H1 (cell line): Measurements from ENCODE around the gene ITGA8. TPM values are rescaled to one million over a fixed set of nuclear protein-coding genes. Genes with fewer than 3 reads are reported as not detected.

ENCODE experiments used
- CTCF ChIA-PET: fragments of 300-600 bp; sonication (Branson Sonifier 250); formaldehyde crosslinking; loops from one replicate; lab custom pipeline; 2021; ENCODE audit not compliant: partially characterized antibody; lab: Charles Lee
- POLR2A ChIA-PET: fragments of 300-600 bp; sonication (Branson Sonifier 250); formaldehyde crosslinking; loops from one replicate; lab custom pipeline; 2021; ENCODE audit warnings: inconsistent platforms; ENCODE audit not compliant: partially characterized antibody; lab: Charles Lee
- DNase-seq, 2 experiments: peaks; one replicate each; pipeline versions ENCODE4 v3.0.0 to v3.0.0-alpha.2; 2010 to 2022; ENCODE audit warnings: low spot score in 2 of 2, low read depth in 1 of 2, mixed read lengths in 1 of 2
- FAIRE-seq: peaks from 2 replicates; lab custom pipeline; 2011; peaks lifted over from hg19 to GRCh38; lab: Jason Lieb, UNC
- H2AFZ ChIP-seq: 2 replicates; pipeline ENCODE4 v1.8.1; 2012; ENCODE audit warnings: low read length, inconsistent platforms
- H2AK5ac ChIP-seq: 2 replicates; pipeline ENCODE4 v1.6.1; 2013; ENCODE audit warnings: low read depth, low read length
- H2BK120ac ChIP-seq: replicated peaks from 2 replicates; pipeline ENCODE3; 2013; ENCODE audit warnings: low read depth, low read length, inconsistent platforms
- H2BK12ac ChIP-seq: 2 replicates; pipeline ENCODE4 v1.6.1; 2013; ENCODE audit warnings: low read depth, low read length
- H2BK15ac ChIP-seq: 2 replicates; pipeline ENCODE4 v1.6.1; 2013; ENCODE audit warnings: low read length
- H2BK20ac ChIP-seq: 2 replicates; pipeline ENCODE4 v1.6.1; 2013; ENCODE audit warnings: low read length
- H2BK5ac ChIP-seq: 2 replicates; pipeline ENCODE4 v1.6.1; 2013; ENCODE audit warnings: low read depth, low read length
- H3K14ac ChIP-seq: 2 replicates; pipeline ENCODE4 v1.6.1; 2013; ENCODE audit warnings: inconsistent platforms; ENCODE audit not compliant: insufficient read length
- H3K18ac ChIP-seq: 2 replicates; pipeline ENCODE4 v1.6.1; 2013; ENCODE audit warnings: low read length; ENCODE audit errors: extremely low read depth
- H3K23ac ChIP-seq: 2 replicates; pipeline ENCODE4 v1.6.1; 2013; ENCODE audit warnings: inconsistent platforms; ENCODE audit not compliant: insufficient read length
- H3K23me2 ChIP-seq: 2 replicates; pipeline ENCODE4 v1.6.1; 2013; ENCODE audit warnings: low read depth, low read length
- H3K27ac ChIP-seq: 2 replicates; pipeline ENCODE4 v1.6.1; 2011; ENCODE audit warnings: low read depth, low read length, inconsistent platforms
- H3K27me3 ChIP-seq, 4 experiments: replicated peaks in 1 of 4; 1 replicate in 1 of 4; 2 replicates in 3 of 4; pipeline versions ENCODE4 v1.6.1 to v1.8.1; 2011 to 2013; ENCODE audit warnings: low read length in 3 of 4, mild to moderate bottlenecking in 3 of 4, inconsistent platforms in 2 of 4, mixed read lengths in 2 of 4, moderate library complexity in 1 of 4; ENCODE audit not compliant: control insufficient read depth in 3 of 4, insufficient read depth in 3 of 4; ENCODE audit errors: extremely low read depth in 1 of 4
- H3K36me3 ChIP-seq, 4 experiments: 2 replicates each; pipeline versions ENCODE4 v1.6.1 to v1.8.1; 2011 to 2013; ENCODE audit warnings: mild to moderate bottlenecking in 4 of 4, low read length in 3 of 4, moderate library complexity in 2 of 4, control low read depth in 1 of 4, inconsistent platforms in 1 of 4; ENCODE audit not compliant: insufficient read depth in 4 of 4, control insufficient read depth in 2 of 4
- H3K4ac ChIP-seq: replicated peaks from 2 replicates; pipeline ENCODE3; 2013; ENCODE audit warnings: low read length, low read depth, mixed read lengths, inconsistent platforms; ENCODE audit not compliant: insufficient read length
- H3K4me1 ChIP-seq, 4 experiments: replicated peaks in 1 of 4; 1 replicate in 1 of 4; 2 replicates in 3 of 4; pipeline versions ENCODE4 v1.6.1 to v1.8.1; 2011 to 2013; ENCODE audit warnings: low read length in 3 of 4, inconsistent platforms in 2 of 4, mixed read lengths in 1 of 4; ENCODE audit not compliant: insufficient read depth in 4 of 4, control insufficient read depth in 3 of 4
- H3K4me2 ChIP-seq, 2 experiments: 2 replicates each; pipeline versions ENCODE4 v1.6.1 to v1.8.1; 2011 to 2013; ENCODE audit warnings: low read depth in 2 of 2, low read length in 2 of 2, control low read depth in 1 of 2, inconsistent platforms in 1 of 2, mild to moderate bottlenecking in 1 of 2; ENCODE audit not compliant: insufficient read depth in 1 of 2
- H3K4me3 ChIP-seq, 4 experiments: fragments of 200-600, 300-600 bp in 1 of 4; sonication (generic), shearing (Covaris generic), sonication (Bioruptor Twin) in 1 of 4; 2 replicates each; pipeline versions ENCODE4 v1.5.1 to v1.8.1; 2011 to 2016; ENCODE audit warnings: low read length in 4 of 4, low read depth in 3 of 4, control low read depth in 2 of 4, inconsistent platforms in 2 of 4, mild to moderate bottlenecking in 2 of 4, mixed read lengths in 1 of 4, moderate library complexity in 1 of 4; ENCODE audit not compliant: insufficient read depth in 2 of 4; ENCODE audit errors: extremely low read depth in 1 of 4
- H3K56ac ChIP-seq: replicated peaks from 2 replicates; pipeline ENCODE3; 2013; ENCODE audit warnings: low read depth, mild to moderate bottlenecking, mixed read lengths, low read length, inconsistent platforms; ENCODE audit not compliant: insufficient read length
- H3K79me1 ChIP-seq: 2 replicates; pipeline ENCODE4 v1.6.1; 2013; ENCODE audit warnings: low read depth, low read length, control low read depth
- H3K79me2 ChIP-seq, 2 experiments: 2 replicates each; pipeline versions ENCODE4 v1.6.1 to v1.8.1; 2012 to 2013; ENCODE audit warnings: low read length in 2 of 2, mild to moderate bottlenecking in 2 of 2, inconsistent platforms in 1 of 2; ENCODE audit not compliant: insufficient read depth in 2 of 2, control insufficient read depth in 1 of 2
- H3K9ac ChIP-seq, 4 experiments: replicated peaks in 1 of 4; 1 replicate in 1 of 4; 2 replicates in 3 of 4; pipeline versions ENCODE4 v1.6.1 to v1.8.1; 2011 to 2013; ENCODE audit warnings: low read depth in 3 of 4, low read length in 3 of 4, control low read depth in 2 of 4, mild to moderate bottlenecking in 2 of 4, moderate library complexity in 2 of 4, inconsistent platforms in 1 of 4; ENCODE audit errors: extremely low read depth in 1 of 4
- H3K9me3 ChIP-seq, 2 experiments: 2 replicates each; pipeline versions ENCODE4 v1.6.1 to v1.8.1; 2012 to 2013; ENCODE audit warnings: mild to moderate bottlenecking in 2 of 2, moderate library complexity in 2 of 2, control low read depth in 1 of 2, inconsistent platforms in 1 of 2, low read depth in 1 of 2, low read length in 1 of 2, mixed read lengths in 1 of 2; ENCODE audit not compliant: insufficient read depth in 2 of 2
- H4K20me1 ChIP-seq, 2 experiments: replicated peaks in 1 of 2; 2 replicates each; pipeline versions ENCODE3 to v1.8.1; 2011 to 2013; ENCODE audit warnings: inconsistent platforms in 2 of 2, low read length in 2 of 2, mild to moderate bottlenecking in 1 of 2; ENCODE audit not compliant: insufficient read depth in 2 of 2, control insufficient read depth in 1 of 2
- H4K5ac ChIP-seq: 2 replicates; pipeline ENCODE4 v1.6.1; 2013; ENCODE audit warnings: low read length, low read depth, mixed read lengths, inconsistent platforms; ENCODE audit not compliant: insufficient read length
- H4K8ac ChIP-seq: 2 replicates; pipeline ENCODE4 v1.8.0; 2013; ENCODE audit warnings: mild to moderate bottlenecking, moderate library complexity, low read length, inconsistent platforms; ENCODE audit not compliant: insufficient read depth; ENCODE audit errors: extremely low read depth
- H4K91ac ChIP-seq: replicated peaks from 2 replicates; pipeline ENCODE3; 2013; ENCODE audit warnings: low read length, mixed read lengths, inconsistent platforms; ENCODE audit not compliant: insufficient read length
- CTCF ChIP-seq, 3 experiments: IDR thresholded peaks; 1 replicate in 2 of 3; 2 replicates in 1 of 3; pipeline versions ENCODE4 v1.5.1 to v1.6.1; 2011; ENCODE audit warnings: low read length in 3 of 3, mild to moderate bottlenecking in 3 of 3, inconsistent platforms in 2 of 3, low read depth in 1 of 3, moderate library complexity in 1 of 3; ENCODE audit not compliant: insufficient read depth in 1 of 3; ENCODE audit errors: control extremely low read depth in 1 of 3
- FOSL1 ChIP-seq: IDR thresholded peaks from 2 replicates; pipeline ENCODE4 v1.6.1; 2011; ENCODE audit warnings: mild to moderate bottlenecking, low read depth, low read length, moderate library complexity; ENCODE audit not compliant: insufficient read depth
- GABPA ChIP-seq: IDR thresholded peaks from 2 replicates; pipeline ENCODE4 v1.6.1; 2011; ENCODE audit warnings: mild to moderate bottlenecking, low read length, moderate library complexity, borderline replicate concordance; ENCODE audit not compliant: insufficient read depth
- GTF2F1 ChIP-seq: IDR thresholded peaks from 2 replicates; pipeline ENCODE4 v1.6.1; 2012; ENCODE audit warnings: low read depth, low read length, improper control_type of control experiment, borderline replicate concordance
- JUN ChIP-seq: IDR thresholded peaks from 2 replicates; pipeline ENCODE4 v1.6.1; 2011; ENCODE audit warnings: low read depth, mild to moderate bottlenecking, improper control_type of control experiment, low read length
- JUND ChIP-seq: IDR thresholded peaks from 2 replicates; pipeline ENCODE4 v1.6.1; 2011; ENCODE audit warnings: mild to moderate bottlenecking, improper control_type of control experiment, low read length
- KDM4A ChIP-seq: IDR thresholded peaks from one replicate; pipeline ENCODE4 v1.7.1; 2012; ENCODE audit warnings: low read depth, mild to moderate bottlenecking, moderate library complexity, low read length, inconsistent platforms; ENCODE audit not compliant: severe bottlenecking
- POLR2AphosphoS5 ChIP-seq: IDR thresholded peaks from 2 replicates; pipeline ENCODE4 v1.6.1; 2011; ENCODE audit warnings: low read depth, low read length
- USF2 ChIP-seq: IDR thresholded peaks from 2 replicates; pipeline ENCODE4 v1.6.1; 2011; ENCODE audit warnings: low read length, improper control_type of control experiment
- WGBS, 2 experiments: shearing (Covaris generic) in 1 of 2; methylation state at CpG; one replicate each; pipeline versions ENCODE4 v1.1.6 to v1.1.7; 2013 to 2015; ENCODE audit warnings: low lambda C conversion rate in 2 of 2, mixed read lengths in 2 of 2, inconsistent platforms in 1 of 2, low coverage in 1 of 2, missing lambda C conversion rate in 1 of 2; ENCODE audit not compliant: insufficient replicate concordance in 2 of 2, insufficient coverage in 1 of 2, insufficient read length in 1 of 2; ENCODE audit errors: extremely low coverage in 1 of 2, missing lambda C conversion rate in 1 of 2; 5-methylcytosine and 5-hydroxymethylcytosine counted together
- polyA plus RNA-seq, 7 experiments: library from polyadenylated mRNA; depleted of rRNA in 3 of 7; stranded (reverse) in 5 of 7; unstranded in 2 of 7; fragments of >200 nt in 5 of 7; fragments of 200-250 nt in 2 of 7; gene quantifications; 1 replicate in 5 of 7; 2 replicates in 1 of 7; 4 replicates in 1 of 7; pipeline versions ENCODE4 v1.2.1 to v1.2.3, GENCODE V29; 2011 to 2013; ENCODE audit warnings: missing spikeins in 2 of 7, mixed read lengths in 2 of 7
- total RNA-seq: library from RNA; stranded (reverse); fragmentation: NEBNext Ultra II Directional; extraction: Animal tissue kit (Norgen Biotek cat#: 25700); gene quantifications from 2 replicates; pipeline ENCODE4 v1.2.1, GENCODE V29; 2021

ITGA8 gene
- total and polyA plus RNA-seq, 2 of the 8 experiments (the other 6 are each of a cell fraction or from before 2014, with no cell fraction given), result not detected

GRCh38 chr10:15516256-15517085, 203.3 kb downstream of the ITGA8 start:
- H3K23ac ChIP-seq, result no peak overlapping the region
- H3K4ac ChIP-seq, result no peak overlapping the region
- no peak overlapping the region for H4K8ac ChIP-seq
- H3K27ac ChIP-seq, result no peak overlapping the region
- no peaks in the 10 kb centered on the region for H3K79me2 ChIP-seq
- no peaks in the 10 kb centered on the region for H3K79me1 ChIP-seq
- WGBS, 2 experiments, result 99% methylated on average over 4 of the region's 4 CpGs; no CpG with 5 or more reads in 1 of the 2 experiments
- no peak overlapping the region for H3K4me2 ChIP-seq
- POLR2A ChIA-PET, result no interaction called here
- H2AK5ac ChIP-seq, result no peak overlapping the region
- H3K9ac ChIP-seq, result no peak overlapping the region
- H3K27me3 ChIP-seq, result no peaks in the 10 kb centered on the region
- no peak overlapping the region for H2AFZ ChIP-seq
- H3K4me3 ChIP-seq, result no peak overlapping the region
- H3K14ac ChIP-seq, result no peak overlapping the region
- H3K36me3 ChIP-seq, result no peaks in the 10 kb centered on the region
- no peak overlapping the region for H2BK20ac ChIP-seq
- no peaks in the 10 kb centered on the region for H3K4me1 ChIP-seq
- H4K5ac ChIP-seq, result no peak overlapping the region
- CTCF ChIA-PET, result interaction anchor here (0.9 to 1.7 kb wide), 3 partner anchors 63 to 205 kb away, joined by 4 read pairs; no protein-coding TSS in a partner anchor
- no peak overlapping the region for H3K18ac ChIP-seq
- no peak for DNase-seq
- H3K56ac ChIP-seq, result no peak overlapping the region
- no peaks in the 10 kb centered on the region for H4K20me1 ChIP-seq
- H2BK12ac ChIP-seq, result no peak overlapping the region
- H2BK5ac ChIP-seq, result no peak overlapping the region
- no peaks in the 10 kb centered on the region for H3K9me3 ChIP-seq
- no peak overlapping the region for H2BK120ac ChIP-seq
- H2BK15ac ChIP-seq, result no peak overlapping the region
- no peak overlapping the region for H4K91ac ChIP-seq
- FAIRE-seq, result no peak
- H3K23me2 ChIP-seq, result no peaks in the 10 kb centered on the region
- TF ChIP-seq GTF2F1 (no peak), USF2 (no peak), POLR2AphosphoS5 (no peak), CTCF (IDR thresholded peaks at IDR 0.05; ENCODE audit: control extremely low read depth in 1 of 3, insufficient read depth in 1 of 3, low read depth in 1 of 3, low read length in 3 of 3) (no peak), JUN (no peak), KDM4A (no peak), JUND (no peak), FOSL1 (no peak), GABPA (no peak)
